IMR-90 (cell line): ENCODE results near the gene GRPEL2.

ENCODE experiments used
- CHD1 ChIP-seq: IDR thresholded peaks from 2 replicates; pipeline ENCODE4 v1.6.1; 2012; ENCODE audit warnings: low read depth, low read length, improper control_type of control experiment
- CTCF ChIP-seq: conservative IDR thresholded peaks from 2 replicates; pipeline ENCODE4 v1.5.1; 2012; ENCODE audit warnings: mild to moderate bottlenecking, low read depth, low read length, improper control_type of control experiment
- MAFK ChIP-seq: IDR thresholded peaks from 2 replicates; pipeline ENCODE4 v1.6.1; 2012; ENCODE audit warnings: low read depth, low read length, improper control_type of control experiment
- MXI1 ChIP-seq: IDR thresholded peaks from 2 replicates; pipeline ENCODE4 v1.6.1; 2012; ENCODE audit warnings: low read depth, mild to moderate bottlenecking, low read length, moderate library complexity, borderline replicate concordance
- POLR2A ChIP-seq: IDR thresholded peaks from 2 replicates; pipeline ENCODE4 v1.6.1; 2012; ENCODE audit warnings: mild to moderate bottlenecking, low read depth, low read length
- RAD21 ChIP-seq: IDR thresholded peaks from 2 replicates; pipeline ENCODE4 v1.6.1; 2012; ENCODE audit warnings: low read length, improper control_type of control experiment
- RFX5 ChIP-seq: IDR thresholded peaks from 2 replicates; pipeline ENCODE4 v1.8.0; 2012; ENCODE audit warnings: low read depth, mild to moderate bottlenecking, low read length, moderate library complexity
- SMC3 ChIP-seq: fragments of 150-350 bp; IDR thresholded peaks from 2 replicates; pipeline ENCODE4 v1.6.1; 2016; ENCODE audit warnings: low read depth, mild to moderate bottlenecking, antibody characterized with exemption, low read length, moderate library complexity
- USF2 ChIP-seq: fragments of 150-350 bp; IDR thresholded peaks from 2 replicates; pipeline ENCODE4 v1.6.1; 2017; ENCODE audit warnings: mild to moderate bottlenecking, antibody characterized with exemption, low read length, low read depth

GRCh38 chr5:149399775-149400174, 54.5 kb downstream of the GRPEL2 start:
- TF ChIP-seq RFX5 (no peak), POLR2A (no peak), CTCF (no peak), MAFK (no peak), MXI1 (no peak), SMC3 (no peak), USF2 (no peak), CHD1 (no peak), RAD21 (no peak)
